Chondrocyte (in vitro differentiated cells): ENCODE measurements around the gene DTYMK. TPM values are rescaled to one million over a fixed set of nuclear protein-coding genes. Genes with fewer than 3 reads are reported as not detected.

Source experiments
- DNase-seq: peaks from one replicate; pipeline ENCODE4 v3.0.0; 2021; ENCODE audit warnings: mixed read lengths, low spot score
- H3K27ac Mint-ChIP-seq: one replicate; pipeline ENCODE4 v1.8.0; 2021; ENCODE audit warnings: mild to moderate bottlenecking, moderate library complexity, mixed read lengths; ENCODE audit not compliant: unreplicated experiment
- H3K27me3 Mint-ChIP-seq: 2 replicates; pipeline ENCODE4 v1.8.0; 2021; ENCODE audit warnings: low read depth, mixed read lengths
- H3K36me3 Mint-ChIP-seq: 2 replicates; pipeline ENCODE4 v1.8.0; 2021; ENCODE audit warnings: low read depth, mixed read lengths
- H3K4me1 Mint-ChIP-seq: 2 replicates; pipeline ENCODE4 v1.8.0; 2021; ENCODE audit warnings: low read depth, mild to moderate bottlenecking, mixed read lengths
- H3K4me3 Mint-ChIP-seq: one replicate; pipeline ENCODE4 v1.8.0; 2021; ENCODE audit warnings: mild to moderate bottlenecking, moderate library complexity, mixed read lengths; ENCODE audit not compliant: unreplicated experiment
- H3K9me3 Mint-ChIP-seq: 2 replicates; pipeline ENCODE4 v1.8.0; 2021; ENCODE audit warnings: low read depth, mixed read lengths
- CTCF ChIP-seq: fragments of 200-600 bp; sonication (generic); IDR thresholded peaks from 2 replicates; pipeline ENCODE4 v1.5.0; 2021; ENCODE audit warnings: antibody characterized with exemption, mild to moderate bottlenecking, moderate library complexity
- total RNA-seq: library from RNA; stranded (reverse); gene quantifications from 3 replicates; pipeline ENCODE4 v1.2.1, GENCODE V29; 2021

The DTYMK gene
- total RNA-seq, 1 donor from 2014 or later, result 23.1 TPM

- Mint-ChIP-seq H3K9me3 (no peaks in the 10 kb centered on the region), H3K36me3 (peaks cover 3% of the 10 kb centered on the region), H3K4me3 (no peak overlapping the region), H3K27me3 (no peaks in the 10 kb centered on the region), H3K4me1 (peaks cover 9% of the 10 kb centered on the region), H3K27ac (no peak overlapping the region)
- DNase-seq, result no peak
- TF ChIP-seq CTCF, result no peak
These were observed 9.0 kb upstream of the DTYMK start for GRCh38 chr2:241695651-241696050.

- no peak overlapping the region for H3K4me3 Mint-ChIP-seq
- peaks cover 19% of the 10 kb centered on the region for H3K4me1 Mint-ChIP-seq
- H3K27ac Mint-ChIP-seq, result peak overlapping the region; percentile 85
- DNase-seq, result no peak
- no peaks in the 10 kb centered on the region for H3K9me3 Mint-ChIP-seq
- H3K27me3 Mint-ChIP-seq, result no peaks in the 10 kb centered on the region
- no peak for TF ChIP-seq CTCF
- H3K36me3 Mint-ChIP-seq, result peaks cover 3% of the 10 kb centered on the region
These were observed 5.8 kb upstream of the DTYMK start for GRCh38 chr2:241692448-241692847.

GRCh38 chr2:241690202-241690717 is 3.6 kb upstream of the DTYMK start:
- TF ChIP-seq CTCF, result no peak
- Mint-ChIP-seq H3K27ac (no peak overlapping the region), H3K4me1 (peaks cover 28% of the 10 kb centered on the region), H3K36me3 (peaks cover 3% of the 10 kb centered on the region), H3K27me3 (no peaks in the 10 kb centered on the region), H3K9me3 (no peaks in the 10 kb centered on the region), H3K4me3 (no peak overlapping the region)
- no peak for DNase-seq

- Mint-ChIP-seq H3K27ac (no peak overlapping the region), H3K4me1 (peaks cover 28% of the 10 kb centered on the region), H3K4me3 (no peak overlapping the region), H3K9me3 (no peaks in the 10 kb centered on the region), H3K36me3 (peaks cover 3% of the 10 kb centered on the region), H3K27me3 (no peaks in the 10 kb centered on the region)
- no peak for DNase-seq
- no peak for TF ChIP-seq CTCF
These were observed 2.7 kb upstream of the DTYMK start for GRCh38 chr2:241689306-241689705.

- Mint-ChIP-seq H3K27me3 (no peaks in the 10 kb centered on the region), H3K9me3 (no peaks in the 10 kb centered on the region), H3K36me3 (peaks cover 1% of the 10 kb centered on the region), H3K4me3 (peak overlapping the region; percentile 92), H3K4me1 (peaks cover 27% of the 10 kb centered on the region), H3K27ac (peak overlapping the region; percentile 72)
- DNase-seq, result no peak
- TF ChIP-seq CTCF, result no peak
These were observed 328 bp downstream of the DTYMK start for GRCh38 chr2:241686324-241686649.
